IMR-90 (cell line): ENCODE measurements around the gene MCM3AP. TPM values are rescaled to one million over a fixed set of nuclear protein-coding genes. Genes with fewer than 3 reads are reported as not detected.

Source experiments
- ATAC-seq: fragments of 200-7000 bp; cut with Tn5 transposase; 2 replicates; pipeline ENCODE4 v1.9.1; 2020; ENCODE audit warnings: low read depth, mild to moderate bottlenecking, moderate library complexity
- BruUV-seq: library from RNA; stranded (reverse); fragments of 400-500 nt; replicated peaks from 2 replicates; lab custom pipeline; 2021; lab: Mats Ljungman, UMichigan
- CTCF ChIA-PET: fragments of 300-600 bp; formaldehyde crosslinking; extraction: SDS; loops from one replicate; lab custom pipeline; 2021; ENCODE audit warnings: antibody characterized with exemption; lab: Yijun Ruan, JAX
- POLR2A ChIA-PET: fragments of 300-600 bp; sonication (Branson Sonifier 250); formaldehyde crosslinking; loops from one replicate; lab custom pipeline; 2022; ENCODE audit warnings: antibody characterized with exemption; ENCODE audit not compliant: unreplicated experiment; lab: Charles Lee
- DNase-seq: peaks from one replicate; pipeline ENCODE4 v3.0.0; 2013
- H2AFZ ChIP-seq: replicated peaks from 2 replicates; pipeline ENCODE3; 2013; ENCODE audit warnings: low read length, mild to moderate bottlenecking; ENCODE audit not compliant: poor library complexity
- H2AK5ac ChIP-seq: 2 replicates; pipeline ENCODE4 v1.6.1; 2013; ENCODE audit warnings: low read depth, low read length, inconsistent platforms
- H2AK9ac ChIP-seq: replicated peaks from 2 replicates; pipeline ENCODE3; 2013; ENCODE audit warnings: mild to moderate bottlenecking, low read depth, low read length, moderate library complexity; ENCODE audit not compliant: poor library complexity
- H2BK120ac ChIP-seq: 2 replicates; pipeline ENCODE4 v1.6.1; 2013; ENCODE audit warnings: low read depth, low read length, inconsistent platforms
- H2BK15ac ChIP-seq: 3 replicates; pipeline ENCODE4 v1.6.1; 2013; ENCODE audit warnings: low read depth, low read length, inconsistent platforms
- H2BK20ac ChIP-seq: 2 replicates; pipeline ENCODE4 v1.6.1; 2013; ENCODE audit warnings: low read depth, mild to moderate bottlenecking, inconsistent platforms, low read length, moderate library complexity
- H2BK5ac ChIP-seq: 2 replicates; pipeline ENCODE4 v1.6.1; 2013; ENCODE audit warnings: mild to moderate bottlenecking, low read depth, low read length, inconsistent platforms; ENCODE audit not compliant: poor library complexity, severe bottlenecking
- H3K14ac ChIP-seq: replicated peaks from 2 replicates; pipeline ENCODE4 v1.6.1; 2013; ENCODE audit warnings: low read depth, low read length, inconsistent platforms
- H3K18ac ChIP-seq: 2 replicates; pipeline ENCODE4 v1.6.1; 2013; ENCODE audit warnings: low read depth, low read length, control low read depth
- H3K23ac ChIP-seq: 2 replicates; pipeline ENCODE4 v1.6.1; 2013; ENCODE audit warnings: low read depth, low read length, inconsistent platforms
- H3K27ac ChIP-seq: 2 replicates; pipeline ENCODE4 v1.5.1; 2013; ENCODE audit warnings: mild to moderate bottlenecking, control low read depth, low read length; ENCODE audit not compliant: insufficient read depth
- H3K27me3 ChIP-seq: 2 replicates; pipeline ENCODE4 v1.6.1; 2013; ENCODE audit warnings: low read length; ENCODE audit not compliant: control insufficient read depth, insufficient read depth
- H3K36me3 ChIP-seq: 2 replicates; pipeline ENCODE4 v1.6.1; 2013; ENCODE audit warnings: low read length, mixed read lengths; ENCODE audit not compliant: control insufficient read depth, insufficient read depth
- H3K4ac ChIP-seq: 2 replicates; pipeline ENCODE4 v1.6.1; 2013; ENCODE audit warnings: low read depth, low read length, inconsistent platforms
- H3K4me1 ChIP-seq: 2 replicates; pipeline ENCODE4 v1.6.1; 2013; ENCODE audit warnings: low read length, mixed read lengths; ENCODE audit not compliant: control insufficient read depth, insufficient read depth
- H3K4me2 ChIP-seq: 2 replicates; pipeline ENCODE4 v1.6.1; 2013; ENCODE audit warnings: low read depth, mild to moderate bottlenecking, control low read depth, low read length, moderate library complexity
- H3K4me3 ChIP-seq: 2 replicates; pipeline ENCODE4 v1.5.1; 2013; ENCODE audit warnings: low read depth, mild to moderate bottlenecking, control low read depth, low read length, moderate library complexity; ENCODE audit not compliant: insufficient read depth
- H3K56ac ChIP-seq: 2 replicates; pipeline ENCODE4 v1.6.1; 2013; ENCODE audit warnings: low read length, inconsistent platforms; ENCODE audit not compliant: insufficient read depth; ENCODE audit errors: extremely low read depth
- H3K79me1 ChIP-seq, 2 experiments: 2 replicates each; pipeline ENCODE4 v1.6.1; 2013; ENCODE audit warnings: low read length in 2 of 2, inconsistent platforms in 1 of 2, low read depth in 1 of 2
- H3K9ac ChIP-seq: 2 replicates; pipeline ENCODE4 v1.6.1; 2013; ENCODE audit warnings: low read depth, low read length, control low read depth
- H3K9me1 ChIP-seq: 2 replicates; pipeline ENCODE4 v1.6.1; 2013; ENCODE audit warnings: low read length, inconsistent platforms; ENCODE audit not compliant: insufficient read depth
- H3K9me3 ChIP-seq: 2 replicates; pipeline ENCODE4 v1.6.1; 2013; ENCODE audit warnings: low read length; ENCODE audit not compliant: control insufficient read depth, insufficient read depth
- H4K20me1 ChIP-seq: 2 replicates; pipeline ENCODE4 v1.6.1; 2013; ENCODE audit warnings: low read length, inconsistent platforms; ENCODE audit not compliant: insufficient read depth
- H4K5ac ChIP-seq: 2 replicates; pipeline ENCODE4 v1.6.1; 2013; ENCODE audit warnings: mild to moderate bottlenecking, low read depth, low read length, control low read depth
- H4K8ac ChIP-seq, 2 experiments: 2 replicates each; pipeline ENCODE4 v1.6.1; 2013; ENCODE audit warnings: low read depth in 2 of 2, low read length in 2 of 2, control low read depth in 1 of 2, inconsistent platforms in 1 of 2
- H4K91ac ChIP-seq: 2 replicates; pipeline ENCODE4 v1.6.1; 2013; ENCODE audit warnings: low read depth, low read length, inconsistent platforms; ENCODE audit not compliant: insufficient read depth
- BHLHE40 ChIP-seq: fragments of 150-350 bp; IDR thresholded peaks from 2 replicates; pipeline ENCODE4 v1.6.1; 2016; ENCODE audit warnings: mild to moderate bottlenecking, low read depth, low read length
- CEBPB ChIP-seq: IDR thresholded peaks from 2 replicates; pipeline ENCODE4 v1.6.1; 2012; ENCODE audit warnings: low read depth, low read length, improper control_type of control experiment
- CHD1 ChIP-seq: IDR thresholded peaks from 2 replicates; pipeline ENCODE4 v1.6.1; 2012; ENCODE audit warnings: low read depth, low read length, improper control_type of control experiment
- FOS ChIP-seq: fragments of 150-350 bp; IDR thresholded peaks from 2 replicates; pipeline ENCODE4 v1.6.1; 2016; ENCODE audit warnings: low read depth, low read length
- MAFK ChIP-seq: IDR thresholded peaks from 2 replicates; pipeline ENCODE4 v1.6.1; 2012; ENCODE audit warnings: low read depth, low read length, improper control_type of control experiment
- MAZ ChIP-seq: IDR thresholded peaks from 2 replicates; pipeline ENCODE4 v1.6.1; 2012; ENCODE audit warnings: low read depth, mild to moderate bottlenecking, low read length, improper control_type of control experiment, moderate library complexity, borderline replicate concordance
- MXI1 ChIP-seq: IDR thresholded peaks from 2 replicates; pipeline ENCODE4 v1.6.1; 2012; ENCODE audit warnings: low read depth, mild to moderate bottlenecking, low read length, moderate library complexity, borderline replicate concordance
- NFE2L2 ChIP-seq: fragments of 150-350 bp; IDR thresholded peaks from 2 replicates; pipeline ENCODE4 v1.6.1; 2016; ENCODE audit warnings: low read depth, mild to moderate bottlenecking, low read length
- POLR2A ChIP-seq: IDR thresholded peaks from 2 replicates; pipeline ENCODE4 v1.6.1; 2012; ENCODE audit warnings: mild to moderate bottlenecking, low read depth, low read length
- RAD21 ChIP-seq: IDR thresholded peaks from 2 replicates; pipeline ENCODE4 v1.6.1; 2012; ENCODE audit warnings: low read length, improper control_type of control experiment
- RCOR1 ChIP-seq: IDR thresholded peaks from 2 replicates; pipeline ENCODE4 v1.6.1; 2012; ENCODE audit warnings: mild to moderate bottlenecking, low read length, improper control_type of control experiment; ENCODE audit not compliant: insufficient replicate concordance
- RFX5 ChIP-seq: IDR thresholded peaks from 2 replicates; pipeline ENCODE4 v1.8.0; 2012; ENCODE audit warnings: low read depth, mild to moderate bottlenecking, low read length, moderate library complexity
- SMC3 ChIP-seq: fragments of 150-350 bp; IDR thresholded peaks from 2 replicates; pipeline ENCODE4 v1.6.1; 2016; ENCODE audit warnings: low read depth, mild to moderate bottlenecking, antibody characterized with exemption, low read length, moderate library complexity
- WGBS, 2 experiments: methylation state at CpG; one replicate each; pipeline versions ENCODE4 v1.1.5 to v1.1.7; 2013; ENCODE audit warnings: missing lambda C conversion rate in 2 of 2; ENCODE audit not compliant: insufficient read length in 1 of 2; ENCODE audit errors: extremely low coverage in 2 of 2; 5-methylcytosine and 5-hydroxymethylcytosine counted together
- dilution Hi-C: fragments of 300-500 bp; cut with HindIII; formaldehyde crosslinking; loops from one replicate; pipeline ENCODE4 v1.14.3; 2018; ENCODE audit warnings: low sequenced_read_pairs; ENCODE audit not compliant: unreplicated experiment
- in situ Hi-C: fragments of 300-500 bp; cut with MboI; formaldehyde crosslinking; loops from 3 replicates; pipeline ENCODE4 v1.14.3; 2019; ENCODE audit warnings: low sequenced_read_pairs, inconsistent platforms, mixed read lengths
- intact Hi-C: fragments of 100-400 bp; cut with micrococcal nuclease; formaldehyde crosslinking; loops from 2 replicates; pipeline ENCODE4 v1.10.0; 2022
- polyA plus RNA-seq, 3 experiments: library from polyadenylated mRNA; depleted of rRNA; stranded (reverse); fragments of >200 nt; gene quantifications; 2 replicates each; pipeline ENCODE4 v1.2.3, GENCODE V29; 2012; ENCODE audit warnings: low replicate concordance in 1 of 3
- total RNA-seq: library from RNA; depleted of rRNA; stranded (reverse); fragments of >200 nt; gene quantifications from 2 replicates; pipeline ENCODE4 v1.2.3, GENCODE V29; 2012
- TF ChIP-seq, protein P1 (sequence below): fragments of 150-350 bp; IDR thresholded peaks from 2 replicates; pipeline ENCODE4 v1.6.1; 2017; ENCODE audit warnings: mild to moderate bottlenecking, antibody characterized with exemption, low read length, low read depth
- TF ChIP-seq, protein P2 (sequence below): conservative IDR thresholded peaks from 2 replicates; pipeline ENCODE4 v1.5.1; 2012; ENCODE audit warnings: mild to moderate bottlenecking, low read depth, low read length, improper control_type of control experiment
- TF ChIP-seq, protein P3 (sequence below): fragments of 150-350 bp; IDR thresholded peaks from 2 replicates; pipeline ENCODE4 v1.6.1; 2016; ENCODE audit warnings: low read depth, mild to moderate bottlenecking, low read length, moderate library complexity, borderline replicate concordance

Gene MCM3AP
- total and polyA plus RNA-seq, 2 of the 4 experiments (the other 2 are of a cell fraction): 46.5 to 63.1 TPM

DNA sequence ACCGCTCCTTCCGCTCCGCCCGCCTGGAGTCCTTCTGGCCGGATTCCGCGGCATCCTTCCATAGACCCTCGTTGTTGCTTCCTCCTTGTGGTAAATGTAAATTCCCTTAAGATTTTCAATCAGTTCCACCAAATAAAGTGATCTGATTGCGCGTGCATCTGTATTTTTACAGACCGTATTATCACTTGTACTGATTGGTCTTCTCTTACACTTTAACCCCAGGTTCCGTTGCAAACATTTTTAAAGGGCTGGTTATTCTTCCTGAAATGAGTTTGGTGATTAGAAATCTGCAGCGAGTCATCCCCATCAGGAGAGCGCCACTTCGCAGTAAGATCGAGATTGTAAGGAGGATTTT, 1.2 kb upstream of the MCM3AP start:
- Histone ChIP-seq H3K27me3 (no peaks in the 10 kb centered on the region), H2BK20ac (no peak overlapping the region), H3K4me3 (peak overlapping the region; percentile 69), H3K23ac (peak overlapping the region; percentile 53), H2BK120ac (no peak overlapping the region; the same call in 1 of the 2 replicates), H3K56ac (peak overlapping the region; percentile 89), H3K14ac (peak overlapping the region; percentile 93), H2BK5ac (peak overlapping the region; percentile 87), H2AFZ (peak overlapping the region; percentile 91), H3K36me3 (peaks cover 19% of the 10 kb centered on the region), H3K4me1 (peaks cover 12% of the 10 kb centered on the region), H3K18ac (peak overlapping the region; percentile 48; the same call in 1 of the 2 replicates), H2AK9ac (no peak overlapping the region), H4K91ac (0 out of 2 replicates have a peak overlapping the region, but pooled peaks have one; percentile 26), H3K9me3 (no peaks in the 10 kb centered on the region), H3K79me1 (peaks cover 18 to 56% of the 10 kb centered on the region in 2 experiments), H3K4ac (peak overlapping the region; percentile 64), H3K4me2 (peak overlapping the region; percentile 96), H3K9ac (peak overlapping the region; percentile 92), H2AK5ac (peak overlapping the region; percentile 7; the same call in 1 of the 2 replicates), H3K9me1 (peaks cover 12% of the 10 kb centered on the region), H4K5ac (peak overlapping the region; percentile 82), H3K27ac (peak overlapping the region; percentile 95), H4K20me1 (peaks cover 4% of the 10 kb centered on the region; the same call in 1 of the 2 replicates), H2BK15ac (no peak overlapping the region), H4K8ac (peak overlapping the region; percentile 46 to 67)
- intact Hi-C loops: loop anchor here (1.0 to 5.0 kb wide), 2 partner anchors 36 to 314 kb away; no protein-coding TSS in a partner anchor
- WGBS, 2 experiments: no CpG with 5 or more reads among the region's 16 CpGs
- DNase-seq (peak; percentile 66), ATAC-seq (no peak)
- no peak for TF ChIP-seq POLR2A
- no peak for TF ChIP-seq CEBPB
- TF ChIP-seq, protein P1, sequence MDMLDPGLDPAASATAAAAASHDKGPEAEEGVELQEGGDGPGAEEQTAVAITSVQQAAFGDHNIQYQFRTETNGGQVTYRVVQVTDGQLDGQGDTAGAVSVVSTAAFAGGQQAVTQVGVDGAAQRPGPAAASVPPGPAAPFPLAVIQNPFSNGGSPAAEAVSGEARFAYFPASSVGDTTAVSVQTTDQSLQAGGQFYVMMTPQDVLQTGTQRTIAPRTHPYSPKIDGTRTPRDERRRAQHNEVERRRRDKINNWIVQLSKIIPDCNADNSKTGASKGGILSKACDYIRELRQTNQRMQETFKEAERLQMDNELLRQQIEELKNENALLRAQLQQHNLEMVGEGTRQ: no peak
- no peak for TF ChIP-seq CHD1
- TF ChIP-seq NFE2L2: no peak
- no peak for TF ChIP-seq RFX5
- TF ChIP-seq SMC3: no peak
- no peak for TF ChIP-seq MXI1
- no peak for TF ChIP-seq FOS
- no peak for TF ChIP-seq BHLHE40
- no peak for TF ChIP-seq RCOR1
- TF ChIP-seq, protein P2, sequence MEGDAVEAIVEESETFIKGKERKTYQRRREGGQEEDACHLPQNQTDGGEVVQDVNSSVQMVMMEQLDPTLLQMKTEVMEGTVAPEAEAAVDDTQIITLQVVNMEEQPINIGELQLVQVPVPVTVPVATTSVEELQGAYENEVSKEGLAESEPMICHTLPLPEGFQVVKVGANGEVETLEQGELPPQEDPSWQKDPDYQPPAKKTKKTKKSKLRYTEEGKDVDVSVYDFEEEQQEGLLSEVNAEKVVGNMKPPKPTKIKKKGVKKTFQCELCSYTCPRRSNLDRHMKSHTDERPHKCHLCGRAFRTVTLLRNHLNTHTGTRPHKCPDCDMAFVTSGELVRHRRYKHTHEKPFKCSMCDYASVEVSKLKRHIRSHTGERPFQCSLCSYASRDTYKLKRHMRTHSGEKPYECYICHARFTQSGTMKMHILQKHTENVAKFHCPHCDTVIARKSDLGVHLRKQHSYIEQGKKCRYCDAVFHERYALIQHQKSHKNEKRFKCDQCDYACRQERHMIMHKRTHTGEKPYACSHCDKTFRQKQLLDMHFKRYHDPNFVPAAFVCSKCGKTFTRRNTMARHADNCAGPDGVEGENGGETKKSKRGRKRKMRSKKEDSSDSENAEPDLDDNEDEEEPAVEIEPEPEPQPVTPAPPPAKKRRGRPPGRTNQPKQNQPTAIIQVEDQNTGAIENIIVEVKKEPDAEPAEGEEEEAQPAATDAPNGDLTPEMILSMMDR: no peak
- TF ChIP-seq, protein P3, sequence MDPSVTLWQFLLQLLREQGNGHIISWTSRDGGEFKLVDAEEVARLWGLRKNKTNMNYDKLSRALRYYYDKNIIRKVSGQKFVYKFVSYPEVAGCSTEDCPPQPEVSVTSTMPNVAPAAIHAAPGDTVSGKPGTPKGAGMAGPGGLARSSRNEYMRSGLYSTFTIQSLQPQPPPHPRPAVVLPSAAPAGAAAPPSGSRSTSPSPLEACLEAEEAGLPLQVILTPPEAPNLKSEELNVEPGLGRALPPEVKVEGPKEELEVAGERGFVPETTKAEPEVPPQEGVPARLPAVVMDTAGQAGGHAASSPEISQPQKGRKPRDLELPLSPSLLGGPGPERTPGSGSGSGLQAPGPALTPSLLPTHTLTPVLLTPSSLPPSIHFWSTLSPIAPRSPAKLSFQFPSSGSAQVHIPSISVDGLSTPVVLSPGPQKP: no peak
- no peak for TF ChIP-seq MAZ
- no peak for TF ChIP-seq RAD21
- no peak for TF ChIP-seq MAFK
- ChIA-PET POLR2A (no interaction called here), CTCF (no interaction called here)
- dilution Hi-C loops: no loop called here
- in situ Hi-C loops: no loop called here
- BruUV-seq: no TSS peak
